Measurements from ENCODE around the gene STON1.
"Not testable (repeated sequence)": the region's sequence is repeated elsewhere in the genome, so short reads cannot be mapped to it uniquely, and the experiment has no call there.

STON1 gene

GRCh38 chr2:48508461-48509124, 21.4 kb upstream of the STON1 start:
- Histone ChIP-seq H3K36me3 (ENCODE audit: control insufficient read depth, low read depth, low read length) (no peaks in the 10 kb centered on the region), H3K27ac (ENCODE audit: low read length) (peak overlapping the region; percentile 74), H3K9ac (ENCODE audit: low read length) (peak overlapping the region; percentile 51)

GRCh38 chr2:48510329-48510728, 19.6 kb upstream of the STON1 start:
- Histone ChIP-seq H3K27ac (ENCODE audit: low read length) (peak overlapping the region; percentile 4), H3K4me3 (ENCODE audit: low read length) (no peak overlapping the region), H3K4me1 (ENCODE audit: control insufficient read depth, low read depth, low read length) (peaks cover 27% of the 10 kb centered on the region), H3K36me3 (ENCODE audit: control insufficient read depth, low read depth, low read length) (peaks cover under 1% of the 10 kb centered on the region), H3K9me3 (ENCODE audit: control insufficient read depth, low read depth, low read length) (no peaks in the 10 kb centered on the region), H3K9ac (ENCODE audit: low read length) (no peak overlapping the region), H3K27me3 (ENCODE audit: control insufficient read depth, insufficient read depth, low read length) (no peaks in the 10 kb centered on the region)

More at GRCh38 chr2:48508461-48509124, 21.4 kb upstream of the STON1 start:
- Histone ChIP-seq H3K4me1 (ENCODE audit: control insufficient read depth, low read depth, low read length) (peaks cover 27% of the 10 kb centered on the region), H3K4me3 (ENCODE audit: low read length) (no peak overlapping the region), H3K9me3 (ENCODE audit: control insufficient read depth, low read depth, low read length) (no peaks in the 10 kb centered on the region), H3K27me3 (ENCODE audit: control insufficient read depth, insufficient read depth, low read length) (no peaks in the 10 kb centered on the region)

- no peaks in the 10 kb centered on the region for H3K9me3 ChIP-seq (ENCODE audit: control insufficient read depth, low read depth, low read length)
- peaks cover 6% of the 10 kb centered on the region for H3K36me3 ChIP-seq (ENCODE audit: control insufficient read depth, low read depth, low read length)
- H3K9ac ChIP-seq (ENCODE audit: low read length) = no peak overlapping the region
- peaks cover 27% of the 10 kb centered on the region for H3K4me1 ChIP-seq (ENCODE audit: control insufficient read depth, low read depth, low read length)
- no peak overlapping the region for H3K4me3 ChIP-seq (ENCODE audit: low read length)
- no peak overlapping the region for H3K27ac ChIP-seq (ENCODE audit: low read length)
- H3K27me3 ChIP-seq (ENCODE audit: control insufficient read depth, insufficient read depth, low read length) = no peaks in the 10 kb centered on the region
Measured at GRCh38 chr2:48511849-48512470, 18.0 kb upstream of the STON1 start.

GRCh38 chr2:48512571-48512970, 17.4 kb upstream of the STON1 start:
- H3K4me1 ChIP-seq (ENCODE audit: control insufficient read depth, low read depth, low read length) = peaks cover 27% of the 10 kb centered on the region
- H3K9me3 ChIP-seq (ENCODE audit: control insufficient read depth, low read depth, low read length) = no peaks in the 10 kb centered on the region
- no peak overlapping the region for H3K27ac ChIP-seq (ENCODE audit: low read length)
- no peaks in the 10 kb centered on the region for H3K27me3 ChIP-seq (ENCODE audit: control insufficient read depth, insufficient read depth, low read length)
- H3K36me3 ChIP-seq (ENCODE audit: control insufficient read depth, low read depth, low read length) = peaks cover 6% of the 10 kb centered on the region
- no peak overlapping the region for H3K4me3 ChIP-seq (ENCODE audit: low read length)
- no peak overlapping the region for H3K9ac ChIP-seq (ENCODE audit: low read length)

- H3K27ac ChIP-seq (ENCODE audit: low read length) = no peak overlapping the region
- H3K9me3 ChIP-seq (ENCODE audit: control insufficient read depth, low read depth, low read length) = no peaks in the 10 kb centered on the region
- H3K4me3 ChIP-seq (ENCODE audit: low read length) = no peak overlapping the region
- H3K9ac ChIP-seq (ENCODE audit: low read length) = no peak overlapping the region
- peaks cover 6% of the 10 kb centered on the region for H3K36me3 ChIP-seq (ENCODE audit: control insufficient read depth, low read depth, low read length)
- peaks cover 15% of the 10 kb centered on the region for H3K4me1 ChIP-seq (ENCODE audit: control insufficient read depth, low read depth, low read length)
- no peaks in the 10 kb centered on the region for H3K27me3 ChIP-seq (ENCODE audit: control insufficient read depth, insufficient read depth, low read length)
Measured at GRCh38 chr2:48514348-48515003, 15.5 kb upstream of the STON1 start.

GRCh38 chr2:48515513-48515985, 14.4 kb upstream of the STON1 start:
- Histone ChIP-seq H3K27me3 (ENCODE audit: control insufficient read depth, insufficient read depth, low read length) (no peaks in the 10 kb centered on the region), H3K4me1 (ENCODE audit: control insufficient read depth, low read depth, low read length) (peaks cover 10% of the 10 kb centered on the region), H3K4me3 (ENCODE audit: low read length) (no peak overlapping the region), H3K9me3 (ENCODE audit: control insufficient read depth, low read depth, low read length) (no peaks in the 10 kb centered on the region), H3K36me3 (ENCODE audit: control insufficient read depth, low read depth, low read length) (peaks cover 6% of the 10 kb centered on the region), H3K27ac (ENCODE audit: low read length) (no peak overlapping the region), H3K9ac (ENCODE audit: low read length) (no peak overlapping the region)

- Histone ChIP-seq H3K4me3 (ENCODE audit: low read length) (no peak overlapping the region), H3K4me1 (ENCODE audit: control insufficient read depth, low read depth, low read length) (no peaks in the 10 kb centered on the region), H3K9ac (ENCODE audit: low read length) (no peak overlapping the region), H3K36me3 (ENCODE audit: control insufficient read depth, low read depth, low read length) (peaks cover 6% of the 10 kb centered on the region), H3K27me3 (ENCODE audit: control insufficient read depth, insufficient read depth, low read length) (no peaks in the 10 kb centered on the region), H3K27ac (ENCODE audit: low read length) (no peak overlapping the region), H3K9me3 (ENCODE audit: control insufficient read depth, low read depth, low read length) (no peaks in the 10 kb centered on the region)
Measured at GRCh38 chr2:48519593-48519992, 10.4 kb upstream of the STON1 start.

- H3K9me3 ChIP-seq (ENCODE audit: control insufficient read depth, low read depth, low read length); H3K4me3 ChIP-seq (ENCODE audit: low read length); H3K36me3 ChIP-seq (ENCODE audit: control insufficient read depth, low read depth, low read length); H3K27me3 ChIP-seq (ENCODE audit: control insufficient read depth, insufficient read depth, low read length); H3K9ac ChIP-seq (ENCODE audit: low read length); H3K27ac ChIP-seq (ENCODE audit: low read length); H3K4me1 ChIP-seq (ENCODE audit: control insufficient read depth, low read depth, low read length): not testable (repeated sequence)
Measured at GRCh38 chr2:48524756-48525155, 5.2 kb upstream of the STON1 start.

GRCh38 chr2:48525269-48525943, 4.5 kb upstream of the STON1 start:
- H3K4me3 ChIP-seq (ENCODE audit: low read length) = no peak overlapping the region
- peaks cover 8% of the 10 kb centered on the region for H3K4me1 ChIP-seq (ENCODE audit: control insufficient read depth, low read depth, low read length)
- no peak overlapping the region for H3K27ac ChIP-seq (ENCODE audit: low read length)
- no peak overlapping the region for H3K9ac ChIP-seq (ENCODE audit: low read length)
- H3K9me3 ChIP-seq (ENCODE audit: control insufficient read depth, low read depth, low read length) = no peaks in the 10 kb centered on the region
- no peaks in the 10 kb centered on the region for H3K27me3 ChIP-seq (ENCODE audit: control insufficient read depth, insufficient read depth, low read length)
- no peaks in the 10 kb centered on the region for H3K36me3 ChIP-seq (ENCODE audit: control insufficient read depth, low read depth, low read length)

- Histone ChIP-seq H3K36me3 (ENCODE audit: control insufficient read depth, low read depth, low read length) (no peaks in the 10 kb centered on the region), H3K9me3 (ENCODE audit: control insufficient read depth, low read depth, low read length) (no peaks in the 10 kb centered on the region), H3K9ac (ENCODE audit: low read length) (no peak overlapping the region), H3K4me3 (ENCODE audit: low read length) (no peak overlapping the region), H3K4me1 (ENCODE audit: control insufficient read depth, low read depth, low read length) (peaks cover 20% of the 10 kb centered on the region), H3K27me3 (ENCODE audit: control insufficient read depth, insufficient read depth, low read length) (no peaks in the 10 kb centered on the region), H3K27ac (ENCODE audit: low read length) (no peak overlapping the region)
Measured at GRCh38 chr2:48527226-48527885, 2.6 kb upstream of the STON1 start.

- Histone ChIP-seq H3K9ac (ENCODE audit: low read length) (no peak overlapping the region), H3K9me3 (ENCODE audit: control insufficient read depth, low read depth, low read length) (no peaks in the 10 kb centered on the region), H3K27me3 (ENCODE audit: control insufficient read depth, insufficient read depth, low read length) (no peaks in the 10 kb centered on the region), H3K4me1 (ENCODE audit: control insufficient read depth, low read depth, low read length) (peaks cover 20% of the 10 kb centered on the region), H3K36me3 (ENCODE audit: control insufficient read depth, low read depth, low read length) (no peaks in the 10 kb centered on the region), H3K4me3 (ENCODE audit: low read length) (no peak overlapping the region), H3K27ac (ENCODE audit: low read length) (no peak overlapping the region)
Measured at GRCh38 chr2:48528431-48528830, 1.5 kb upstream of the STON1 start.

Data from iPS-18a (cell line).